ENCODE results near the gene BAIAP2.

BAIAP2 gene

DNA sequence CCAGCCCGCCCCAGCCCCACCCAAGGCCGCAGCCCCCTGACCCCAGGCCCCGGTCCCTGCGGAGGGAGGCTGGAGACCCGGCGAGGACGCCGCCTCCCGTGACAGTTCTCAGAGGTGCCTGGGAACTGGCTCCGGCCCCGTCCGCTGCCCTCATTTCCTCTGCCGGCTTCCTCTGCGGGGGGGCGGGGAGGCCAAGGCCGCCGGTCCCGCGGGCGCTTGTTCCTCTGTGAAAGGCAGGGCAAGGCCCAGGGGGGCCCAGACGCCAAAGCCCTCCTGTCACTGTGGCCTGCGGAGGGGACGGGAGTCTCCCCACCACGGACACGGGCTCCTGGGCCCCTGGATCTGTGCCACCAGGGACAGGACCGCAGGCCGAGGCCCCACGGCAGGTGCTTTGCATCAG is 125.4 kb downstream of the BAIAP2 start:
- Histone ChIP-seq H3K4me3 (ENCODE audit: low read length) (no peak overlapping the region), H3K9me2 (replicated peaks; ENCODE audit: insufficient read depth, low read length) (no peaks in the 10 kb centered on the region), H3K9me3 (replicated peaks; ENCODE audit: insufficient read depth, low read length) (no peaks in the 10 kb centered on the region), H2AFZ (ENCODE audit: low read length) (no peak overlapping the region), H3K27ac (ENCODE audit: low read length) (no peak overlapping the region), H3K4me2 (ENCODE audit: low read depth, low read length) (no peak overlapping the region), H3K79me2 (ENCODE audit: low read length) (no peaks in the 10 kb centered on the region), H3K27me3 (replicated peaks; ENCODE audit: insufficient read depth, low read length) (peaks cover 99% of the 10 kb centered on the region), H3F3A (ENCODE audit: insufficient read depth, low read length) (no peaks in the 10 kb centered on the region), H3K4me1 (ENCODE audit: low read length) (no peaks in the 10 kb centered on the region), H3K36me3 (replicated peaks; ENCODE audit: insufficient read depth, low read length) (no peaks in the 10 kb centered on the region), H4K20me1 (ENCODE audit: insufficient read depth, low read length) (no peaks in the 10 kb centered on the region), H3K9ac (ENCODE audit: low read length) (no peak overlapping the region)
- TF ChIP-seq EZH2phosphoT487 (IDR thresholded peaks at IDR 0.05; ENCODE audit: low read length) = no peak
- TF ChIP-seq, protein P1, sequence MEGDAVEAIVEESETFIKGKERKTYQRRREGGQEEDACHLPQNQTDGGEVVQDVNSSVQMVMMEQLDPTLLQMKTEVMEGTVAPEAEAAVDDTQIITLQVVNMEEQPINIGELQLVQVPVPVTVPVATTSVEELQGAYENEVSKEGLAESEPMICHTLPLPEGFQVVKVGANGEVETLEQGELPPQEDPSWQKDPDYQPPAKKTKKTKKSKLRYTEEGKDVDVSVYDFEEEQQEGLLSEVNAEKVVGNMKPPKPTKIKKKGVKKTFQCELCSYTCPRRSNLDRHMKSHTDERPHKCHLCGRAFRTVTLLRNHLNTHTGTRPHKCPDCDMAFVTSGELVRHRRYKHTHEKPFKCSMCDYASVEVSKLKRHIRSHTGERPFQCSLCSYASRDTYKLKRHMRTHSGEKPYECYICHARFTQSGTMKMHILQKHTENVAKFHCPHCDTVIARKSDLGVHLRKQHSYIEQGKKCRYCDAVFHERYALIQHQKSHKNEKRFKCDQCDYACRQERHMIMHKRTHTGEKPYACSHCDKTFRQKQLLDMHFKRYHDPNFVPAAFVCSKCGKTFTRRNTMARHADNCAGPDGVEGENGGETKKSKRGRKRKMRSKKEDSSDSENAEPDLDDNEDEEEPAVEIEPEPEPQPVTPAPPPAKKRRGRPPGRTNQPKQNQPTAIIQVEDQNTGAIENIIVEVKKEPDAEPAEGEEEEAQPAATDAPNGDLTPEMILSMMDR (IDR thresholded peaks at IDR 0.05; ENCODE audit: low read length) = no peak
- no peak for TF ChIP-seq EZH2 (optimal IDR thresholded peaks at IDR 0.05; ENCODE audit: low read depth, low read length)
- no peak for DNase-seq

DNA sequence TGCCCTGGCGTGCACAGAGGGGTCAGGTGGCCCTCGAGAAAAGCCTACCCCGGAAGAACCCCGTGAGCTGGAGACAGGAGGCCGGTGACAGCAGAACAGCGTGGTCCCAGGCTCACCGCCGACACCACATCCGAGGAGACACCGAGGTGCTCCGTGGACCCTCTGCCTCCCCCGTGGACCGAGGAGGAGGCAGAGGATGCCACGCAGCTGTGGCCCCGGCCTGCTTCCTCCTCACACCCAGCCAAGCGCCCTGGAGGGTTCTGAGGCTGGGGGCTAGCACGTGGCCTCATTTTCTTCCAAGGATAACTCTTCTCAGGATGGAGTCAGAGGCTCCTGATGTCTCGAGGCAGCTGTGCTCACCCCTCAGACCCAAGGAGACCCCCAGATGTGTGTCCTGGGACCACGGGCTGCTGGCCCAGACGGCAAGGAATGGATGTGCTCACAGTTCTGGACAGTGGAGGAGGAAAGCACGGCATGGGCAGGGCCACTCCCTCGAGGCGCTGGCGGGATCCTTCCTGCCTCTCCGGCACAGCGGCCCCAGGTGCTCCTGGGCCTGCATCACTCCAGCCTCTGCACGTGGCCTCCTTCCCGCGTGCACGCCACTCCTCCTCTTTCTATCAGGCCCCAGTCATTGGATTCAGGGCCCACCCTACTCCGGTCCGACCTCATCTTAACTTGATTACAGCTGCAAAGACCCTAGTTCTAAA is 125.9 kb downstream of the BAIAP2 start:
- Histone ChIP-seq H3K4me3 (ENCODE audit: low read length) (no peak overlapping the region), H4K20me1 (ENCODE audit: insufficient read depth, low read length) (no peaks in the 10 kb centered on the region), H3K27me3 (replicated peaks; ENCODE audit: insufficient read depth, low read length) (peaks cover 98% of the 10 kb centered on the region), H2AFZ (ENCODE audit: low read length) (no peak overlapping the region), H3K4me1 (ENCODE audit: low read length) (no peaks in the 10 kb centered on the region), H3K36me3 (replicated peaks; ENCODE audit: insufficient read depth, low read length) (no peaks in the 10 kb centered on the region), H3K9me2 (replicated peaks; ENCODE audit: insufficient read depth, low read length) (no peaks in the 10 kb centered on the region), H3K79me2 (ENCODE audit: low read length) (no peaks in the 10 kb centered on the region), H3F3A (ENCODE audit: insufficient read depth, low read length) (no peaks in the 10 kb centered on the region), H3K9me3 (replicated peaks; ENCODE audit: insufficient read depth, low read length) (no peaks in the 10 kb centered on the region), H3K9ac (ENCODE audit: low read length) (no peak overlapping the region), H3K4me2 (ENCODE audit: low read depth, low read length) (no peak overlapping the region), H3K27ac (ENCODE audit: low read length) (no peak overlapping the region)
- no peak for DNase-seq
- no peak for TF ChIP-seq EZH2 (optimal IDR thresholded peaks at IDR 0.05; ENCODE audit: low read depth, low read length)
- TF ChIP-seq, protein P1 (IDR thresholded peaks at IDR 0.05; ENCODE audit: low read length) = no peak
- no peak for TF ChIP-seq EZH2phosphoT487 (IDR thresholded peaks at IDR 0.05; ENCODE audit: low read length)

DNA sequence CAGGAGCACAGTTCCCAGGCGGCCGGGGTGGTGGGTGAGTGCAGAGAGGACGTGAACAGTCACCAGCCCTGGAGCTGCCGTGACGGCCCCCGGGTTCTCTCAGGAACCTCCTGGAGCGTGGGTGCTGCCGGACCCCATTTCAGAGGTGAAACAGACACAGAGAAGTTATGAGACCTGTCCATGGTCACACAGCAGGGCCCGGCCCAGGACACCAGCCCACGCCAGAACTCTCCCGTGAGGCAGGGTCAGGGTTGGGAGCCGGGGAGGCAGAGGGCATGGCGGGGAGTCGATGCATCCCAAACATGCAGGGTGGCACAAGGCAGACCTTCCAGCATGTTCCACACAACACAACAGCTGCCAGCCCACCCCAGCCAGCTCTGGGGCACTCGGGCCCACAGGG is 126.6 kb downstream of the BAIAP2 start:
- no peaks in the 10 kb centered on the region for H3K4me1 ChIP-seq (ENCODE audit: low read length)
- H3K4me2 ChIP-seq (ENCODE audit: low read depth, low read length) = no peak overlapping the region
- TF ChIP-seq EZH2 (optimal IDR thresholded peaks at IDR 0.05; ENCODE audit: low read depth, low read length) (no peak), EZH2phosphoT487 (IDR thresholded peaks at IDR 0.05; ENCODE audit: low read length) (no peak)
- TF ChIP-seq, protein P1 (IDR thresholded peaks at IDR 0.05; ENCODE audit: low read length) = no peak
- H3K27ac ChIP-seq (ENCODE audit: low read length) = no peak overlapping the region
- H3K4me3 ChIP-seq (ENCODE audit: low read length) = no peak overlapping the region
- no peaks in the 10 kb centered on the region for H3K36me3 ChIP-seq (replicated peaks; ENCODE audit: insufficient read depth, low read length)
- peaks cover 93% of the 10 kb centered on the region for H3K27me3 ChIP-seq (replicated peaks; ENCODE audit: insufficient read depth, low read length)
- no peaks in the 10 kb centered on the region for H3K9me3 ChIP-seq (replicated peaks; ENCODE audit: insufficient read depth, low read length)
- no peaks in the 10 kb centered on the region for H4K20me1 ChIP-seq (ENCODE audit: insufficient read depth, low read length)
- no peaks in the 10 kb centered on the region for H3K9me2 ChIP-seq (replicated peaks; ENCODE audit: insufficient read depth, low read length)
- no peak overlapping the region for H2AFZ ChIP-seq (ENCODE audit: low read length)
- no peak for DNase-seq
- no peaks in the 10 kb centered on the region for H3F3A ChIP-seq (ENCODE audit: insufficient read depth, low read length)
- H3K9ac ChIP-seq (ENCODE audit: low read length) = no peak overlapping the region
- no peaks in the 10 kb centered on the region for H3K79me2 ChIP-seq (ENCODE audit: low read length)
